HFF-Myc (cell line): ENCODE results near the gene CDK19.

Source experiments
- DNase-seq: peaks from one replicate; pipeline ENCODE4 v3.0.0-alpha.2; 2011; ENCODE audit warnings: low read depth; ENCODE audit errors: extremely low read depth
- H3K4me3 ChIP-seq: replicated peaks from 2 replicates; pipeline ENCODE4 v1.5.1; 2011; ENCODE audit warnings: low read depth, mild to moderate bottlenecking, control low read depth, low read length
- CTCF ChIP-seq: IDR thresholded peaks from 2 replicates; pipeline ENCODE4 v1.5.1; 2012; ENCODE audit warnings: mild to moderate bottlenecking, low read depth, low read length, control low read depth; ENCODE audit errors: missing control alignments

The CDK19 gene

GRCh38 chr6:110828396-110828795 is 13.1 kb upstream of the CDK19 start:
- no peak for TF ChIP-seq CTCF
- no peak for DNase-seq
- H3K4me3 ChIP-seq = no peak overlapping the region

GRCh38 chr6:110826236-110827129 is 11.2 kb upstream of the CDK19 start:
- H3K4me3 ChIP-seq = no peak overlapping the region
- TF ChIP-seq CTCF = no peak
- no peak for DNase-seq

- no peak for DNase-seq
- no peak for TF ChIP-seq CTCF
- H3K4me3 ChIP-seq = no peak overlapping the region
Observed at GRCh38 chr6:110823146-110823545, 7.9 kb upstream of the CDK19 start.

GRCh38 chr6:110822249-110822648 is 7.0 kb upstream of the CDK19 start:
- no peak for DNase-seq
- TF ChIP-seq CTCF = no peak
- no peak overlapping the region for H3K4me3 ChIP-seq

- no peak for DNase-seq
- no peak for TF ChIP-seq CTCF
Observed at GRCh38 chr6:110816677-110817076, 1.4 kb upstream of the CDK19 start.

GRCh38 chr6:110815015-110815410 is 256 bp downstream of the CDK19 start:
- TF ChIP-seq CTCF = no peak
- DNase-seq = no peak
- peak overlapping the region; percentile 85 for H3K4me3 ChIP-seq

More at GRCh38 chr6:110816677-110817076, 1.4 kb upstream of the CDK19 start:
- H3K4me3 ChIP-seq = peak overlapping the region; percentile 85; the same call in 1 of the 2 replicates
